GM20000 (cell line): ENCODE results near the gene CORO1C.
"Not testable (repeated sequence)": the region's sequence is repeated elsewhere in the genome, so short reads cannot be mapped to it uniquely, and the experiment has no call there.

Experiments
- DNase-seq: peaks from one replicate; pipeline ENCODE4 v3.0.0; 2012; ENCODE audit warnings: low spot score
- TF ChIP-seq, protein P1 (sequence below): IDR thresholded peaks from 2 replicates; pipeline ENCODE4 v1.5.1; 2012; ENCODE audit warnings: mild to moderate bottlenecking, control low read depth; ENCODE audit errors: extremely low read depth, missing control alignments

CORO1C gene

DNA sequence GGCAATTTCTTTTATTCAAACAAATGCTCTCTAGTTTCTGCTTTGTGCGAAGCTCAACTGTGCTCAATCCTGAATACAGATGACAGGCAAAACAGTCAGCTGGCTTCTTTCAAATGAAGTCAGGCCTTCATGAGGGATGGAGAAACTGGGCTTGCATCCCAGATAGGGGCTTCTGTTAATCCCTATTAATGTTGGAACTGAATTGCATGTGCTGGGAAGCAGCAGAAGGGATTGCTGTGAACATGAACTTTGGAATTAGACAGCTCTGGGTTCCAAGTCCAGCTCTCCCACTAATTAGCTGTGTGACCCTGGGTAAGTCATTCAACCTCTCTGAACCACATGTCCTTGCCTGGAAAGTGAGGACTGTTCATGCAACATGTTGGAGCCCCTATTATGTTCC, 21.1 kb upstream of the CORO1C start:
- no peak for DNase-seq

DNA sequence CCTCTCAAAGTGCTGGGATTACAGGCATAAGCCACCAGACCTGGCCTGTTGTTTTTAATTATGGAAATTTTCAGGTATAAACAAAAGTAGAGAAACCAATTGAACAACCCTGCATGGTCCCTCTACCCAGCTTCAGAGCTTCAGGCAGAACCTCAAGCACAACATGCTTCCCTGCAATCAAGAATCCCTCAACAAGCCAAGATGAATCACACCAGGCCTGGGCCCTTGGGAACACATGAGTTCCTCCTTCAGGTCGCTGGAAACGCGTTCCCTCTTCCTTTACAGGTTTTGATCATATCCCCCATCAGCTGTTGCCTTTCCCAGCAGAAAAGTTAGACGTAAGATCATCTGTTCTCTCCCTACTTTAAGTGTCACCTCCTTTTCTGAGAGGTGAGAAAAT, 20.5 kb upstream of the CORO1C start:
- TF ChIP-seq, protein P1, sequence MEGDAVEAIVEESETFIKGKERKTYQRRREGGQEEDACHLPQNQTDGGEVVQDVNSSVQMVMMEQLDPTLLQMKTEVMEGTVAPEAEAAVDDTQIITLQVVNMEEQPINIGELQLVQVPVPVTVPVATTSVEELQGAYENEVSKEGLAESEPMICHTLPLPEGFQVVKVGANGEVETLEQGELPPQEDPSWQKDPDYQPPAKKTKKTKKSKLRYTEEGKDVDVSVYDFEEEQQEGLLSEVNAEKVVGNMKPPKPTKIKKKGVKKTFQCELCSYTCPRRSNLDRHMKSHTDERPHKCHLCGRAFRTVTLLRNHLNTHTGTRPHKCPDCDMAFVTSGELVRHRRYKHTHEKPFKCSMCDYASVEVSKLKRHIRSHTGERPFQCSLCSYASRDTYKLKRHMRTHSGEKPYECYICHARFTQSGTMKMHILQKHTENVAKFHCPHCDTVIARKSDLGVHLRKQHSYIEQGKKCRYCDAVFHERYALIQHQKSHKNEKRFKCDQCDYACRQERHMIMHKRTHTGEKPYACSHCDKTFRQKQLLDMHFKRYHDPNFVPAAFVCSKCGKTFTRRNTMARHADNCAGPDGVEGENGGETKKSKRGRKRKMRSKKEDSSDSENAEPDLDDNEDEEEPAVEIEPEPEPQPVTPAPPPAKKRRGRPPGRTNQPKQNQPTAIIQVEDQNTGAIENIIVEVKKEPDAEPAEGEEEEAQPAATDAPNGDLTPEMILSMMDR: no peak
- DNase-seq: no peak

More for the DNA sequence above, 21.1 kb upstream of the CORO1C start:
- TF ChIP-seq, protein P1: no peak

DNA sequence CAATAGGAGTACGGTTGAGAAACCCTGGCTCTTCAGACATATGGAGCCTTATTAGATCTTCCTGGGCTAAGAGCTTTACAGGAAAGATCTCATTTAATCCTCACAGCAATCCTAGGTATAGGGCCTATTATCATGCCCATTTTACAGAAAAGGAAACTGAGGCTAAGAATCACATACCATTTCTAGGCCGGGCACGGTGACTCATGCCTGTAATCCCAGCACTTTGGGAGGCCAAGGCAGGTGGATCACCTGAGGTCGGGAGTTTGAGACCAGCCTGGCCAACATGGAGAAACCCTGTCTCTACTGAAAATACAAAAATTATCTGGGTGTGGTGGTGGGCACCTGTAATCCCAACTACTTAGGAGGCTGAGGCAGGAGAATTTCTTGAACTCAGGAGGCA, 19.7 kb upstream of the CORO1C start:
- DNase-seq: not testable (repeated sequence)

DNA sequence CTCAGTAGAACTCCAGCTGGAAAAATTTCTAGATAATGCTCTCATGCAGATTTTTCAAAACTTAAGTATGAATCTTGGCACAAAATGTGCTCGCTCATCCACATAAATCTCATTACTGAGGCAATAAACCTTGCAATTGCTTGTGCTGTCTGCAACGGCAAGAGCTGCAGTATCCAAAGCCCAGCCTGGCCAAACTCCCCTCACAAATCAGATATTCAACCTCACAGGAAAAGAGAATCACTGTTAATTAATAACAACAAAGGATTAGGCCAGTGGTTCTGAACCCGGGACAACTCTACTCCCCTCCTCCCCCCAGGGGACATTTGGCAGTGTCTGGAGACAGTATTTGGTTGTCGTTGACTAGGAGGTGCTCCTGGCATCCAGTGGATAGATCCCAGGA, 19.2 kb upstream of the CORO1C start:
- DNase-seq: no peak
- TF ChIP-seq, protein P1: no peak

DNA sequence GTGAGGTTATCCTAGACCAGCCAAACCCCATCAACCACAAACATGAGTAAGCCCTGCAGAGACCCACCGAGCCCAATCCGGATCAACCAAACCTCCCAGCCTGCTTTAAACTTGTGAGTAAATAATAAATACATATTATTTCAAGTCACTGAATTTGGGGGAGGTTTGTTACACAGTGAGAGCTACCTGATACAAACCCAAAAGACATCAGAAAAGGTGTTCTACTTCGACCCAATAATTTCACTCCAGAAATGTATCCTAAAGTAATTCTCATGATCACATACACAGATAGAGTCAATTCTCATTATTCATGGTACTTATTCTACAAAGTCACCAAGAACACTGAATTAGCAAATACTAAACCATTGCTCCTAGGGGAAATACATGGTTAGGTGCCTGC, 16.2 kb upstream of the CORO1C start:
- TF ChIP-seq, protein P1: no peak
- no peak for DNase-seq

DNA sequence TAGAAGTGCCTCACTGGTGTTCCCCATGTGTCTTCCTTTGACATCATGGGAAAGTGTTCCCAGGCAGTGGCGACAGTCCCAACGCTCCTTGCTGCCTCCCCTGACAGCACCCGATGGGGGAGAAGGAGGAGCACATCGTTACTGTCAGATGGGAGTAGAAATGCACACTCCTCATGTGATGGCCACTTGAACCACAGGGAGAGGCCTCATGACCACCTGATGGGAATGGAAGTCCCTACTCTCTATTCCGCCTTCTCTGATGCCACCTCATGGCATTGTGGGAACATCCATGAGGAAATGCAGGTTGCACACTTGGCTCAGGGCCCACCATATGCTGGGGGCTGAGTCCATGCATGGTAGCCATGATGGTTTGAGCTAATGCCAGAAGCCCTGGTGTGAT, 14.3 kb upstream of the CORO1C start:
- TF ChIP-seq, protein P1: no peak
- no peak for DNase-seq

DNA sequence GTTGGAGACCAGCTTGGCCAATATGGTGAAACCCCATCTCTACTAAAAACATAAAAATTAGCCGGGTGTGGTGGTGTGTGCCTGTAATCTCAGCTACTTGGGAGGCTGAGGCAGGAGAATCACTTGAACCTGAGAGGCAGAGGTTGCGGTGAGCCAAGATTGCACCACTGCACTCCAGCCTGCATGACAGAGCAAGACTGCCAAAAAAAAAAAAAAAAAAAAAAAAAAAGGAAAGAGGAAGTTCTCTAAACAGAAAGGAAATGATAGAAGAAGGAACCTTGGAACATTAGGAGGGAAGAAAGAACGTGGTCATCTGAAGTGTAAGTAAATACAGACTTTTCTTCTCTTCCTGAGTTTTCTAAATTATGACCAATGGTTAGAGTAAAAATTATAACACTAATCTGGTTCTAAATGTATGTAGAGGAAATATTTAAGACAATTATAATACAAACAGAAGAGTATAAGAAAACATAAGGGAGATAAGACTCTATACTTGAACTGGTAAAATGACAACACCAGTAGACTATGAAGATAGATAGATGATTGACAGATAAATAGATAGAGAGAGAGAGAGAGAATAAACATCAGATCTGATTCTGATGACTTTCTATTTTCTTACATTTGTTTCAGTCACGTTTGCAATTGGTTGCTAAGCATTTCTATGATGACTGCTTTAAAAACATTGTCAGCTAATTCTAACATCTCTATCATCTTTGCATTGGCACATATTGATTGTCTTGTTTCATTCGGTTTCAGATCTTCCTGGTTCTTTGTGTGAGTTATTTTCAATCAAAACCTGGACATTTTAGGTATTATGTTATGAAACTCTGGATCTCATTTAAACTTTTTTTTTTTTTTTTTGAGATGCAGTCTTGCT, 12.9 kb upstream of the CORO1C start:
- no peak for DNase-seq
- TF ChIP-seq, protein P1: no peak

DNA sequence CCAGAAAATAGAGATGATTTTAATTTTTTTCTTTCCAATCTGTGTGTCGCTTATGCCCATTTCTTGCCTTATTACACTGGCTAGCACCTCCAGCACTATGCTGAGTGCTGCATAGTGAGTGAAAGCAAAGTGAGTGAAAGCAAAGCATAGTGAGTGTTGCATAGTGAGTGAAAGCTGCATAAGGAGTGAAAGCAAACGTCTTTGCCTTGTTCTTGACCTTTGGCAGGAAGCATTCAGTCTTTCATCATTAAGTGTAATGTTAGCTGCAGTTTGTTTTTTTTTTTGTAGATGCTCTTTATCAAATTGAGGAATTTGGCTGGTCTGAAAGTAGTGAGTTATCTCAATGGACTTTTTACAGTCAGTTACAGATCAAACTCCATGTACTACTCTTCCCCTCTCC, 6.9 kb upstream of the CORO1C start:
- DNase-seq: no peak
- TF ChIP-seq, protein P1: no peak
